Esophagus muscularis mucosa (tissue), 4 donors: ENCODE data around the gene KCNQ2. TPM values are rescaled to one million over a fixed set of nuclear protein-coding genes. Genes with fewer than 3 reads are reported as not detected.

Experiments used
- DNase-seq: peaks from one replicate; pipeline ENCODE4 v3.0.0-alpha.2; 2017; ENCODE audit errors: extremely low spot score
- H3K27ac ChIP-seq, 4 donors: fragments of 200-600 bp; sonication (generic); replicated peaks in 1 of 4; 1 replicate in 3 of 4; 2 replicates in 1 of 4; pipeline ENCODE4 v1.5.1; 2016 to 2019; ENCODE audit warnings: mild to moderate bottlenecking in 1 of 4
- H3K27me3 ChIP-seq, 4 donors: fragments of 200-600 bp; sonication (generic); one replicate each; pipeline versions ENCODE4 v1.5.1 to v1.6.0; 2016 to 2019
- H3K36me3 ChIP-seq, 4 donors: fragments of 200-600 bp; sonication (generic); one replicate each; pipeline ENCODE4 v1.5.1; 2016 to 2019
- H3K4me1 ChIP-seq, 4 donors: fragments of 200-600 bp; sonication (generic); one replicate each; pipeline ENCODE4 v1.5.1; 2016 to 2019
- H3K4me3 ChIP-seq, 4 donors: fragments of 200-600 bp; sonication (generic); 1 replicate in 2 of 4; 2 replicates in 2 of 4; pipeline ENCODE4 v1.5.1; 2016 to 2019; ENCODE audit warnings: mild to moderate bottlenecking in 4 of 4, moderate library complexity in 1 of 4
- H3K9me3 ChIP-seq, 4 donors: fragments of 200-600 bp; sonication (generic); 1 replicate in 3 of 4; 2 replicates in 1 of 4; pipeline ENCODE4 v1.5.1; 2016 to 2019
- EP300 ChIP-seq: sonication (generic); formaldehyde crosslinking; IDR thresholded peaks from one replicate; pipeline ENCODE4 v1.6.1; 2017; ENCODE audit warnings: antibody characterized with exemption
- POLR2A ChIP-seq: fragments of 450-650 bp; IDR thresholded peaks from one replicate; pipeline ENCODE4 v1.6.1; 2017; ENCODE audit warnings: antibody characterized with exemption, moderate library complexity, mild to moderate bottlenecking, low read depth
- POLR2AphosphoS5 ChIP-seq, 2 donors: sonication (generic); formaldehyde crosslinking; IDR thresholded peaks; one replicate each; pipeline ENCODE4 v1.6.1; 2017; ENCODE audit warnings: antibody characterized with exemption in 2 of 2
- WGBS: methylation state at CpG from one replicate; pipeline ENCODE4 v1.1.5; 2018; 5-methylcytosine and 5-hydroxymethylcytosine counted together
- intact Hi-C: fragments of 100-400 bp; cut with DNase I; formaldehyde crosslinking; loops from one replicate; pipeline ENCODE4 v1.15.1; 2023
- total RNA-seq, 4 donors: library from RNA; depleted of rRNA; stranded (reverse); fragments of >200 nt; gene quantifications; one replicate each; pipeline versions ENCODE4 v1.1.0 to v1.2.1, GENCODE V29; 2016
- TF ChIP-seq, protein P1 (sequence below), 3 experiments: fragments of 200-600 bp in 2 of 3; fragments of 450-650 bp in 1 of 3; sonication (generic) in 2 of 3; IDR thresholded peaks; one replicate each; pipeline ENCODE4 v1.5.1; 2017 to 2019; ENCODE audit warnings: antibody characterized with exemption in 3 of 3, mild to moderate bottlenecking in 2 of 3, moderate library complexity in 1 of 3

Gene KCNQ2
- total RNA-seq, 4 donors from 2014 or later = 0.11 to 1.6 (median 0.50) TPM; not detected in 1

DNA sequence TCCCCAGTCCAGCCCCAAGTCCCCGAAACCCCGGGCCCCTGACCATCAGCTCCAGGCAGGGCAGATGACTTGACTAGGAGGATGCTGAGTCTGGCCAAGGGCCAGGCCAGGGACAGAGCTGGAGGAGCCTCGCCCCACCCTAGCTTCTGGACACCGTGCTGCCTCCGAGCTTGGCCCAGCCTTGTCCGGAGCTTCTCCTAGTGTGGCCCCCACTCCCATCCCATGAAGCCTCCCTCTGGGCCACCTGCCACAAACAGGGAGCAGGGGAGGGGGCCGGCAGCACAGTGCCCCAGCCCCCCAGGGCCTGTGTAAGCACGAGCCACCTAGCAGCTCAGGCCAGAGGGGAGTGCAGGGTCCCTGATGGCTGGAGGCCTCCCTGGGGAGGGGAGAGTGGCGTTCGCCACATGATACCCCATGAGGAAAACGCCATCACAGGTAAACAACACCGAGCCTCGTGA is 21.1 kb upstream of the KCNQ2 start:
- Histone ChIP-seq H3K4me3 (no peak overlapping the region), H3K4me1 (peaks cover 12 to 31% (median 27%) of the 10 kb centered on the region in 4 donors), H3K36me3 (peaks cover 0 to 69% (median 0%) of the 10 kb centered on the region in 4 donors), H3K27ac (no peak overlapping the region), H3K9me3 (no peaks in the 10 kb centered on the region), H3K27me3 (peaks cover 4 to 81% (median 23%) of the 10 kb centered on the region in 4 donors)
- 40% methylated on average over 1 of the region's 13 CpGs for WGBS
- no peak for DNase-seq
- intact Hi-C loops = no loop called here
- TF ChIP-seq POLR2AphosphoS5 (IDR thresholded peaks at IDR 0.05) (no peak), EP300 (no peak), POLR2A (no peak)
- TF ChIP-seq, protein P1, sequence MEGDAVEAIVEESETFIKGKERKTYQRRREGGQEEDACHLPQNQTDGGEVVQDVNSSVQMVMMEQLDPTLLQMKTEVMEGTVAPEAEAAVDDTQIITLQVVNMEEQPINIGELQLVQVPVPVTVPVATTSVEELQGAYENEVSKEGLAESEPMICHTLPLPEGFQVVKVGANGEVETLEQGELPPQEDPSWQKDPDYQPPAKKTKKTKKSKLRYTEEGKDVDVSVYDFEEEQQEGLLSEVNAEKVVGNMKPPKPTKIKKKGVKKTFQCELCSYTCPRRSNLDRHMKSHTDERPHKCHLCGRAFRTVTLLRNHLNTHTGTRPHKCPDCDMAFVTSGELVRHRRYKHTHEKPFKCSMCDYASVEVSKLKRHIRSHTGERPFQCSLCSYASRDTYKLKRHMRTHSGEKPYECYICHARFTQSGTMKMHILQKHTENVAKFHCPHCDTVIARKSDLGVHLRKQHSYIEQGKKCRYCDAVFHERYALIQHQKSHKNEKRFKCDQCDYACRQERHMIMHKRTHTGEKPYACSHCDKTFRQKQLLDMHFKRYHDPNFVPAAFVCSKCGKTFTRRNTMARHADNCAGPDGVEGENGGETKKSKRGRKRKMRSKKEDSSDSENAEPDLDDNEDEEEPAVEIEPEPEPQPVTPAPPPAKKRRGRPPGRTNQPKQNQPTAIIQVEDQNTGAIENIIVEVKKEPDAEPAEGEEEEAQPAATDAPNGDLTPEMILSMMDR (IDR thresholded peaks at IDR 0.05) = no peak

DNA sequence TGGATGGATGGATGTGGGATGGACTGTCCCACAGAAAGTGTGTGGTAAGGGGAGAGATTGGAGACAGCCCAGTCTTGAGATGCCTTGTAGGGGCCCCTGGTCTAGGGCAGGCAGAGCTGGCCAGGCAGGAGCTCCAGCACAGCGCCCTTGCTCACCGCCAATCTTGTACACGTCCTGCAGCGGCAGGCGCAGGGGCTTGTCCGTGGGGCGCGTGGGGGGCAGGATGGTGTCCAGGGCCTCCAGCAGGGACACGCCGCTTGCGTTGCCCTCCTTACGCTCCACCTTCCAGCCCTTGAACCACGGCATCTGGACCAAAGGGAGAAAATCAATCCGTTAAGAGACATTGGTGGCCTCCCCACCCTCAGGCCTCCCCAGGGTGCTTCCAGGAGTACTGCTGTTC is 20.5 kb upstream of the KCNQ2 start:
- no peak overlapping the region for H3K27ac ChIP-seq
- TF ChIP-seq POLR2AphosphoS5 (IDR thresholded peaks at IDR 0.05) (no peak), POLR2A (no peak)
- TF ChIP-seq, protein P1 (IDR thresholded peaks at IDR 0.05) = no peak
- H3K36me3 ChIP-seq = peaks cover 0 to 73% (median 0%) of the 10 kb centered on the region in 4 donors
- intact Hi-C loops = no loop called here
- no peak for DNase-seq
- 89% methylated on average over 4 of the region's 14 CpGs for WGBS
- H3K27me3 ChIP-seq = peaks cover 0 to 80% (median 22%) of the 10 kb centered on the region in 4 donors
- H3K4me3 ChIP-seq = no peak overlapping the region
- peaks cover 12 to 30% (median 26%) of the 10 kb centered on the region in 4 donors for H3K4me1 ChIP-seq
- no peaks in the 10 kb centered on the region for H3K9me3 ChIP-seq

DNA sequence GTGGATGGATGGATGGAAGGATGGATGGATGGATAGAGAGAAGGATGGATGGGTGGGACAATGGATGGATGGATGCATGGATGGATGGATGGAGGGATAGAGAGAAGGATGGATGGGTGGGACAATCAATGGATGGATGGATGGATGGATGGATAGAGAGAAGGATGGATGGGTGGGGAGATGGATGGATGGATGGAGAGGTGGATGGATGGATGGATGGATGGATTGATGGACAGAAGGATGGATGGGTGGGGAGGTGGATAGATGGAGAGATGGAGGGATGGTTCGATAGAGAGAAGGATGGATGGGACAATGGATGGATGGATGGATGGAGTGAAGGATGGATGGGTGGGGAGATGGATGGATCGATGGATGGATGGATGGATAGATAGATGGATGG is 20.1 kb upstream of the KCNQ2 start:
- Histone ChIP-seq H3K4me3 (no peak overlapping the region), H3K27ac (no peak overlapping the region), H3K36me3 (peaks cover 0 to 78% (median 0%) of the 10 kb centered on the region in 4 donors), H3K9me3 (no peaks in the 10 kb centered on the region), H3K27me3 (peaks cover 0 to 80% (median 21%) of the 10 kb centered on the region in 4 donors), H3K4me1 (peaks cover 12 to 25% (median 23%) of the 10 kb centered on the region in 4 donors)
- no peak for TF ChIP-seq EP300
- TF ChIP-seq, protein P1 (IDR thresholded peaks at IDR 0.05) = no peak
- no peak for TF ChIP-seq POLR2AphosphoS5 (IDR thresholded peaks at IDR 0.05)
- TF ChIP-seq POLR2A = no peak
- DNase-seq = no peak
- 93% methylated on average over 2 of the region's 2 CpGs for WGBS
- intact Hi-C loops = no loop called here

DNA sequence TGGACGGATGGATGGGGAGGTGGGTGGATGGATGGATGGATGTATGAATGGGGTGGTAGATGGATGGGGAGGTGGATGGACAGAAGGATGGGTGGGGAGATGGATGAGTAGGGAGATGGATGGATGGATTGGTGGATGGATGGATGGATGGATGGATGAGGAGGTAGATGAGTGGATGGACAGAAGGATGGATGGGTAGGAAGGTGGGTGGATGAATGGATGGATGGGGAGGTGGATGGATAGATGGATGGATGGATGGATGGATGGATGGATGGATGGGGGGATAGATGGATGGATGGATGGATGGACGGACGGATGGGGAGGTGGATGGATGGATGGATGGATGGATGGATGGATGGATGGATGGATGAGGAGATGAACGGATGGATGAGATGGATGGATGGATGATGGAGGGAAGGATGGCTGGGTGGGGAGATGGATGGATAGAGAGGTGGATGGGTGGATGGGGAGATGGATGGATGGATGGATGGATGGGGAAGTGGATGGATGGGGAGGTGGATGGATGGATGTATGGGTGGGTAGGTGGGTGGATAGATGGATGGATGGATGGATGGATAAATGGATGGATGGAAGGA is 19.3 kb upstream of the KCNQ2 start:
- Histone ChIP-seq H3K4me3 (no peak overlapping the region), H3K27me3 (peaks cover 0 to 80% (median 22%) of the 10 kb centered on the region in 4 donors), H3K27ac (no peak overlapping the region), H3K9me3 (no peaks in the 10 kb centered on the region), H3K4me1 (peaks cover 10 to 19% (median 16%) of the 10 kb centered on the region in 4 donors), H3K36me3 (peaks cover 0 to 78% (median 0%) of the 10 kb centered on the region in 4 donors)
- no peak for TF ChIP-seq EP300
- intact Hi-C loops = no loop called here
- 87% methylated on average over 4 of the region's 4 CpGs for WGBS
- DNase-seq = no peak

DNA sequence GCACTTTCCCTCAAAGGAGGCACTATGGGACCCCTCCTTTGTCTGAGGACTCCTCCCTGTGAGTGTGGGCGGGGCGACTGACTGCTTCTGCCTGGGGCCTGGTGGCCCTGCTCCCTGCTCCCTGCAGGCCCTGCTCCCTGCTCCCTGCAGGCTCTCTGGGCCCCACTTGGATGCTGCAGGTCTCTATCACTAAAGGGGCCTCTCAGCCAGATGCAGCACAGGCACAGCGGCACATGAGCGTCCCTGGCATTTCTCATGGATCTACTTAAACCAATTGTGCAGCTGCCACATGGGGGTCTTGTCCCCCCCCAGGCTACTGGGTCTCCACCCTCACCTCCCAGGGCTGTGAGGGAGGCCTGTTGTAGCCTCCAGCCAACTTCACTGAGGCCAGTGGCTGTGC is 18.6 kb upstream of the KCNQ2 start:
- WGBS = 100% methylated on average over 2 of the region's 4 CpGs
- Histone ChIP-seq H3K27me3 (peaks cover 0 to 81% (median 21%) of the 10 kb centered on the region in 4 donors), H3K4me1 (peaks cover 4 to 12% (median 10%) of the 10 kb centered on the region in 4 donors), H3K36me3 (peaks cover 0 to 78% (median 0%) of the 10 kb centered on the region in 4 donors), H3K9me3 (peaks cover 0 to 5% (median 4%) of the 10 kb centered on the region in 4 donors), H3K27ac (no peak overlapping the region), H3K4me3 (no peak overlapping the region)
- no peak for TF ChIP-seq POLR2A
- no peak for TF ChIP-seq POLR2AphosphoS5 (IDR thresholded peaks at IDR 0.05)
- no peak for TF ChIP-seq EP300
- TF ChIP-seq, protein P1 (IDR thresholded peaks at IDR 0.05) = no peak
- no peak for DNase-seq
- intact Hi-C loops = no loop called here
